HS-27A (cell line): ENCODE results near the gene SLC13A5.
"Not testable (repeated sequence)": the region's sequence is repeated elsewhere in the genome, so short reads cannot be mapped to it uniquely, and the experiment has no call there.

Source experiments
- DNase-seq: peaks from one replicate; pipeline ENCODE4 v3.0.0-alpha.2; 2012; ENCODE audit warnings: low read depth, missing footprints

Gene SLC13A5

GRCh38 chr17:6661464-6661848, 51.7 kb downstream of the SLC13A5 start:
- DNase-seq, result no peak

- no peak for DNase-seq
Measured at GRCh38 chr17:6660805-6661463, 52.2 kb downstream of the SLC13A5 start.

GRCh38 chr17:6660101-6660500, 53.1 kb downstream of the SLC13A5 start:
- DNase-seq, result no peak

- DNase-seq, result not testable (repeated sequence)
Measured at GRCh38 chr17:6658411-6658810, 54.8 kb downstream of the SLC13A5 start.

GRCh38 chr17:6657633-6658287, 55.4 kb downstream of the SLC13A5 start:
- no peak for DNase-seq

DNA sequence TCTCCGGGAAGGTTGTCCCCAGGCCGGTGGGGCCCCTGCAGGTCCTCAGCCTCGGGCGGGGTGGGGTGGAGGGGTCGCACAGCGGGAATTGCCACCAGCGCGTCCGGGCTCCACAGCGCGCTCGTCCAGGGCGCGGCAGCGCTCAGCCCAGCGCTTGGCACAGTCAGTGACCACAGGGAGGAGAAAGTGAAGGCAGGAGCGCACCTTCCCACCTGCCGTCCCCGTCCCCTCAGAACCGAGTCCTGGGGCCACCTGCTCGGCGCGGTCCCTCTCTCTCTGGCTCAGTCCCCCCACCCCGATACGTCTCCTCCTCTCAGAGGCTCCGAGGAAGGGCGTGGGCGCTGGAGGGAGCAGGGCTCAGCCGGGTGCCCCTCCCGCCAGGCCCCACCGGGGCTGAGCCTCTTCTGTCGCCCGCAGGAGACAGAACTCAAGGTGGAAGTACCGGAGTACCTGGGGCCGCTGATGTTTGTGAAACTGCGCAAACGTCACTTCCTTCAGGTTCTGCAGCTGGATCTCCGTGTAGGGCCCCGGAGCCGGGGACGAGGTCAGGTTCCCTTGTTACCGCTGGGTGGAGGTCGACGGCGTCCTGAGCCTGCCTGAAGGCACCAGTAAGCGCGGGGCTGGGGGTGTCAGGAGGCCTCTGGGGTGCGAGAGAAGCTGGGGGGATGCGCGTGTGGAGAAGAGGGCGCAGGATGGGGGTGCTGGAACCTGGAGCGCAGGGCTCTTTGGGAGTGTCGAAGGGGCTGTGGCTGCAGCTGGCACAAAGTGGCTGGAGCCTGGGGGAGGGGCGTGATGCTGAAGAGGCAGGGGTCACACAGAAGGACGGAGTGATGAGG, 56.2 kb downstream of the SLC13A5 start:
- DNase-seq, result not testable (repeated sequence)

- DNase-seq, result not testable (repeated sequence)
Measured at GRCh38 chr17:6655732-6656361, 57.3 kb downstream of the SLC13A5 start.

DNA sequence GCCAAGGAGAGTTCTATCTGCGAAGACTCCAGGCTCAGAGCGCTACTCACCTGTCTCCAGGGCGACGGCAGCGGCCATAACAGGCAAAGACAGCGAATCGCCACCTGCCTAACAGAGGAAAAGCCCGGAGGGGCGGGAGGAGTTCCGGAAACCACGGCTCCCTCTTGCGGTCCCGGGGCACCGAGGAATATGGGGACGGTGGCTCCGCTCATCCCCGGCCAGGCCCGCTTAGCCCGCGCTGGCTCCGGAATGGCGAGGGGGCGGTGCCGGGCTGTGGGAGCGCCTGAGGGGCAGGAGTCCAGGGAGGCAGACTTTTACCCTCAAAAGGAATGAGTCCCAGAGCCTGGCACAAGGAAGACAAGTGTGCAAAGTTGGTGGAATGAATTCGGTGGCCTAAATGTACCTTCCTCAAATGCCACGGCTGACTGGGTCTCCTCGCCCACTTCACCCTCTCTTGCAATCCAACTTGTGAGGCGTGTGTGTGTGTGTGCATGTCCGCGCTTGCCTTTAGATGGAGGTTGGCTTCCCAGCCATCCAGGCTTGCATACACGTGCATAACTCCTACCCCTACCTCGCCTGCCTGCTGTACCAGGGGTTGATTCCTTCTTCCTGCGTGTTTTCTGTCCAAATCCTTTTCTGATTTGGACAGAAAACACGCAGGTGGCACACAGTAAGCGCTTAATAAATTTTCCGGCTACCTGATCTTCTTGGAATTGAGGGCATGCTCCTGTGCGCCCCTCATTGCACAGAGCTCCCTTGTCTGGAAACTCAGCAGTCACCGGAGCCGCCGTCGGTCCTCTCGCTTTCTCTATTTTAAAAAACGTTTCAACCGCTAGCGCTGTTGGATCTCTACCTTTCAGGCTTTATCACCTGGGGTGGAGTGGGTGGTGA, 58.1 kb downstream of the SLC13A5 start:
- no peak for DNase-seq

DNA sequence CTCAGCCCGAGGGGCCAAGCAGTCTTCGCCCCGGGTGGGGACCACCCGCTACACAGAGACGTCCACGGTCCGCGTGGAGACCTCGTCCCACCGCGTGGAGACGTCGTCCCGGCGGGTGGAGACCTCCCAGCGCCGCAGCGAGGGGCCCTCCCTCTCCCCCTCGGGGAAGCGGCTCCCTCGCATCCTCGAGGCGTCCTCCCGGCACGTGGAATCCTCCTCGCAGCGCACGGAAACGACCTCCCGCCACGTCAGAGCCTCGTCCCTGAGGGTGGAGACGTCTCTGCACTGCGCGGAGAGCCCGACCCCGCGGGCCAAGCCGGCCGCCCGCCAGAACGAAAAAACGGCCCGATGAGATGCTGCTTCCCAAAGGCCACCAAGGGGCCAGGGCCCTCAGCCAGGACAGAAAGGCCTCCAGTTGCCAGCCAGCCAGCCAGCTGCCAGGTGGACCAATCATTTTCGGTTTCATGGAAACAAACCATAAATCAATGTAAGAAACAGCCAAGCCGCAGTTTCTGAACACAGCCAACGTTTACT, 61.2 kb downstream of the SLC13A5 start:
- no peak for DNase-seq

DNA sequence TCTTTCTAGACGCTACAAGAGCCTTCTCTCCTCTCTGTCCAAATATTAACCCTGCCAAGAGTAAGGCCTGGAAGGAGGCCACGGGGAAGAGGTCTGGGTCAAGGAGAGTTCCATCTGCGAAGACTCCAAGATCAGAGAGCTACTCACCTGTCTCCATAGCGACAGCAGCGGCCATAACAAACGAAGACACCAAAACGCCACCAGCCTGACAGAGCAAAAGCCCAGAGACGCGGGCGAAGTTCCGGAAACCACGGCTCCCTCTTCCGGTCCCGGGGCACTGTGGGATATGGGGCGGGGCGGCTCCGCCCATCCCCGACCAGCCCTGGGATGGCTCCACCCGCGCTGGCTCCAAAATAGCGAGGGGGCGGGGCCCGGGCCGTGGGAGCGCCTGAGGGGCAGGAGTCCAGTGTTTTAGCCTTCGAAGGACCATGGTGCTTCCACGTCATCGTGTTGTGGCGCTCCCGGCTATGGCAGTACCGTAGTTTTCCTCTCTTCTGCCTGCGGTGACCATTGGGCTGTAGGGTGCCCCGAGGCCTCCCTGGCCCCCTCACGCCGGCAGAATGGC, 61.7 kb downstream of the SLC13A5 start, which contains the start of the genes C17orf100 and MED31:
Gene C17orf100 (plus strand): TSS at position 409 of the 565 bp plus-strand sequence. CDS start 152 bp downstream, at position 561.
Gene MED31 (minus strand): TSS at position 252 of the 565 bp plus-strand sequence. CDS start 77 bp downstream, at position 175.
- peak; percentile 72 for DNase-seq

- no peak for DNase-seq
Measured at GRCh38 chr17:6648181-6648580, 65.0 kb downstream of the SLC13A5 start.

DNA sequence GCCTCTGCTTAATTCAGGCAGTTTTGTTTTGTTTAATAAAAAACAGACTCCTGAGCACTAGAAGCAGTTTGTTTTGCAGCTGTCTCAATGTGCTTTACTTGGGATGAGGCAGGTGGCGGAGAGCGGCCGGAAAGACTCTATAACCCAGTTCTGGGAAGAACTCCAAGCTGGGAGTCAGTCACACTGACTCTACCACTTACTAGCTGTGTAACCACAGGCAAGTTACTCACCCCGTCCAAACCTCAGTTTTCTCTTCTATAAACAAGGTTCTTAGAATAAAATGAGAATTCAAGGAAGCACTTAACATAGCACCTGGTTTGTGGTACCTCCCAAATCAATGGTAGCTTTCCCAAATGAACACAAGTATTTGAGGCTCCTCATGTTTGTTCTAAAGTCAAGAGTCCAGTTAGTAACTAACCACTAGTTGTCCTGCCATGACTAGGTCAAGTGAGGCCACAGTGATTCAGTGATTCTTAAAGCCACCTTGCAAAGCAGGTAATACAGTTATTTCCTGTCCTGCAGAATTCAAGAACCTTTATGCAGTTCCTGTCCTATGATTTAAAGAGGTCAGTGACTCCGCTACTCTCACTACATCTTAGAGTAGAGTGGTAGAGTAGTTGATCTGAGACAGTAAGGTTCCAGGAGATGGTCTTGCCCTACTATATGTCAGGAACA, 69.6 kb downstream of the SLC13A5 start:
- DNase-seq, result no peak

GRCh38 chr17:6642592-6642991, 70.6 kb downstream of the SLC13A5 start:
- DNase-seq, result no peak

- no peak for DNase-seq
Measured at GRCh38 chr17:6641247-6641863, 71.8 kb downstream of the SLC13A5 start.

DNA sequence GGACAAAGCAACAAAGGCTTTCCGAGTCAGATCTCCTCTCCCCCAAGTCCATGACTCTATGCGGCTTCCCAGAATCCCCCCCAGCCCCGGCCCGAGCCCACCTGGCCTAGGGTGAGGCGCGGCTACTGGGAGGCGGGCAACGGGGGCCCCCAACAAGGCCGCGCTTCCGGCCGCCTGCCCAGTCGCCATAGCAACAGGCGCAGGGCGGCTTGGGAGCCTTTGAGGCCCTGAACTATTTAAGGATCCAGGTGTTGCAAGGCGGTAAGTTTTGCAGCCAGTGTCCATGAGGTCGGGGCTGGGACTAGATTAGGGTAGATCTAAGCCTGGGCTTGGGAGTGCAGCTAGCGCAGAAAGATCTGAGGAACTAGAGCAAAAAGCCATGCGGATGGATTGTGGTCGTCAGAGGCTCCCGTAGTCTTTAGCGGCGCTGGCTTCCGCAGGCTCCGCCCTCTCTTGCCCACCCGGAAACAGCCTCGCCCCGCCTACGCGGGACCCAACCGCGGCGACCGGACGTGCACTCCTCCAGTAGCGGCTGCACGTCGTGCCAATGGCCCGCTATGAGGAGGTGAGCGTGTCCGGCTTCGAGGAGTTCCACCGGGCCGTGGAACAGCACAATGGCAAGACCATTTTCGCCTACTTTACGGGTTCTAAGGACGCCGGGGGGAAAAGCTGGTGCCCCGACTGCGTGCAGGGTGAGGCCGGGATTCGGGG, 72.5 kb downstream of the SLC13A5 start, which contains the start of the genes KIAA0753 and TXNDC17:
Gene KIAA0753 (minus strand): TSS at position 176 of the 711 bp plus-strand sequence. CDS start 5,608 bp downstream, outside the sequence.
Gene TXNDC17 (plus strand): TSS at position 525 of the 711 bp plus-strand sequence. CDS start 23 bp downstream, at position 548.
- DNase-seq, result peak; percentile 52

- DNase-seq, result no peak
Measured at GRCh38 chr17:6639586-6640535, 73.3 kb downstream of the SLC13A5 start.

DNA sequence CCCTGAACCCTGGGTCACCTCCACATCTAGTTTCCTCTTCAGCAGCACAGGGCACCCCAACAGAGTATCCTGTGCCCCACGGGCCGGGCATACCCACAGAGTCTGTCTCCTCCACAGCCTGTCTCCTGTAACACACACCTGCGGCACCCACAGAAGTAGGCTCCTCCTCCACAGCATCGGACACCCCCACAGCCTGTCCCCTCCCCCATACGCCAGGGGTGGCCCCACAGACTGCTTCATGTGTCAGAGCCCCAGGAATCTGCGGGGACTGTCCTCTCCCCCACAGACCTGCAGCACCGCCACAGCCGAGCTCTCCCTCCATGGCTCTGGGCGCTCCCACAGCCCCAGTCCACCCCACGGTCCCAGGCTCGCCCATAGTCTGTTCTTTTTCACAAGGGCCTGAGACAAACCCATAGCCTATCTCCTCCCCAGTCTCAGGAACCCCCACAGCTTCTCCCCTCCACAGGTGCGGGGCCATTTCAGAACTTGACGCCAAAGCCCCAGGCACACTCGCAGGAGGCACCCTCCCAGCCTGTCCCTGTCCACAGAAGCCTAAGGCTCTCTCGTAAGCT, 74.1 kb downstream of the SLC13A5 start:
- no peak for DNase-seq
